T-helper 17 cell (primary cell): Measurements from ENCODE around the gene ATP6V1G1. TPM values are rescaled to one million over a fixed set of nuclear protein-coding genes. Genes with fewer than 3 reads are reported as not detected.
A peak's percentile ranks its signal among the peaks of the same experiment; 100 is the strongest.
"Not testable (repeated sequence)": the region's sequence is repeated elsewhere in the genome, so short reads cannot be mapped to it uniquely, and the experiment has no call there.

Experiments used
- ATAC-seq: fragments of 150-1000 bp; cut with Tn5 transposase; 2 replicates; pipeline ENCODE4 v1.10.0; 2021; ENCODE audit warnings: mild to moderate bottlenecking, moderate library complexity
- DNase-seq, 3 donors: peaks; one replicate each; pipeline versions ENCODE4 v3.0.0 to v3.0.0-alpha.2; 2020 to 2021
- H3K9me3 ChIP-seq: one replicate; pipeline ENCODE4 v1.7.0; 2013; ENCODE audit warnings: low read length, mild to moderate bottlenecking; ENCODE audit not compliant: control insufficient read depth, poor library complexity, severe bottlenecking
- H3K27ac Mint-ChIP-seq: one replicate; pipeline ENCODE4 v1.8.0; 2022; ENCODE audit warnings: mild to moderate bottlenecking, moderate library complexity, mixed read lengths
- H3K27me3 Mint-ChIP-seq: one replicate; pipeline ENCODE4 v1.8.0; 2022; ENCODE audit warnings: mixed read lengths
- H3K36me3 Mint-ChIP-seq: one replicate; pipeline ENCODE4 v1.8.0; 2022; ENCODE audit warnings: low read depth, mixed read lengths
- H3K4me1 Mint-ChIP-seq: one replicate; pipeline ENCODE4 v1.8.0; 2022; ENCODE audit warnings: mild to moderate bottlenecking, mixed read lengths
- H3K4me3 Mint-ChIP-seq: one replicate; pipeline ENCODE4 v1.8.0; 2022; ENCODE audit warnings: mild to moderate bottlenecking, moderate library complexity, mixed read lengths
- total RNA-seq, 4 donors: library from RNA in 2 of 4; stranded (reverse) in 2 of 4; gene quantifications; one replicate each; pipeline ENCODE4 v1.2.3 and lab custom pipeline; 2022 to 2026

Gene ATP6V1G1
- total RNA-seq, 2 donors from 2014 or later: 101 to 102 TPM

- DNase-seq (no peak), ATAC-seq (no peak)
- Mint-ChIP-seq H3K36me3 (peaks cover 2% of the 10 kb centered on the region), H3K4me3 (no peak overlapping the region), H3K27ac (no peak overlapping the region), H3K4me1 (peaks cover 2% of the 10 kb centered on the region), H3K27me3 (peaks cover 47% of the 10 kb centered on the region)
- H3K9me3 ChIP-seq: no peaks in the 10 kb centered on the region
Observed at GRCh38 chr9:114559830-114560513, 27.6 kb upstream of the ATP6V1G1 start.

DNA sequence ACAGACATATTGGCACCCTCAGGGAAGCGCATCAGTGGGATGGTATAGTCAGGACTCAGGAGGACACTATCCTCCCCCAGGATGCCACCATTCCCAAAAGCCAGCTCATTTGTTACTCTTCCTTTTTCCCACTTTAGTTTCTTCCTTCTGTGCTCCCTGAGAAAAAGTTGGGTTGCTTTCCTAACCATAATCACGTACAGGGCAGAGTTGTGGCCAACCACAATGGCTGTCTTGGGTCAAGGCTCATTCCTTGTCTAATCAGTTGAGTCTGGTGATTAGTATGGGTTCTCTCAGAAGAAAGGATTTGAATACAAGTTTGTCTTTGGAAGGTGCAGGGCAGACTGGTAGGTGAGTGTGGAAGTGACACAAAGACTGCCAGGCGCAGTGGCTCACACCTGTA lies 26.6 kb upstream of the ATP6V1G1 start:
- no peak for DNase-seq
- Mint-ChIP-seq H3K27ac (no peak overlapping the region), H3K4me3 (no peak overlapping the region), H3K36me3 (peaks cover 2% of the 10 kb centered on the region), H3K4me1 (peaks cover 2% of the 10 kb centered on the region), H3K27me3 (peaks cover 45% of the 10 kb centered on the region)
- no peak for ATAC-seq
- no peaks in the 10 kb centered on the region for H3K9me3 ChIP-seq

DNA sequence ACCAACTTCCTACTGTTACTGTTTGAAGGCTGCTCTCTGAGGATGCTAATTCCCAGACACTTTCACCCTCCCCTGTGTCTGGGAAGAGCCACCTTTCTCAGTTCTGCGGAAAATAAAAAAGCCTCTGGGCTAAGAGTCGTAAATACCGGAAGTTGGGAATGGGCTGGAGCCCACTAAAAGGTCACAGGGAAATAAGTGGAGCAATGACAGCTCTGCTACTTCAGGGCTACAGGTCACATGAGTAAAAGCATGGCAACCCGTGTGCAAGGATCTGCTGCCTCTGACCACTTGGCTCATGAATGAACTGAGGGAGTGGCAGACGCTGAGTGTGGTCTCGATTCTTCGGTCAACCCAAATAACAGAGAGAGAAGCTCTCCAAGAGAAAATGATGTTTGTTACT lies 25.8 kb upstream of the ATP6V1G1 start:
- no peaks in the 10 kb centered on the region for H3K36me3 Mint-ChIP-seq
- no peak overlapping the region for H3K4me3 Mint-ChIP-seq
- no peaks in the 10 kb centered on the region for H3K9me3 ChIP-seq
- H3K4me1 Mint-ChIP-seq: peaks cover 2% of the 10 kb centered on the region
- no peak overlapping the region for H3K27ac Mint-ChIP-seq
- ATAC-seq (no peak), DNase-seq (no peak)
- peaks cover 49% of the 10 kb centered on the region for H3K27me3 Mint-ChIP-seq

- H3K4me1 Mint-ChIP-seq: peaks cover 2% of the 10 kb centered on the region
- ATAC-seq (no peak), DNase-seq (no peak)
- H3K36me3 Mint-ChIP-seq: no peaks in the 10 kb centered on the region
- no peak overlapping the region for H3K4me3 Mint-ChIP-seq
- no peak overlapping the region for H3K27ac Mint-ChIP-seq
- peaks cover 39% of the 10 kb centered on the region for H3K27me3 Mint-ChIP-seq
- H3K9me3 ChIP-seq: no peaks in the 10 kb centered on the region
Observed at GRCh38 chr9:114565204-114565603, 22.4 kb upstream of the ATP6V1G1 start.

- Mint-ChIP-seq H3K27ac (no peak overlapping the region), H3K36me3 (no peaks in the 10 kb centered on the region), H3K27me3 (peaks cover 7% of the 10 kb centered on the region), H3K4me3 (no peak overlapping the region), H3K4me1 (no peaks in the 10 kb centered on the region)
- ATAC-seq (no peak), DNase-seq (no peak)
- H3K9me3 ChIP-seq: no peaks in the 10 kb centered on the region
Observed at GRCh38 chr9:114570742-114571141, 16.8 kb upstream of the ATP6V1G1 start.

- H3K4me1 Mint-ChIP-seq: peaks cover 2% of the 10 kb centered on the region
- DNase-seq: no peak
- H3K4me3 Mint-ChIP-seq: no peak overlapping the region
- H3K36me3 Mint-ChIP-seq: peaks cover 2% of the 10 kb centered on the region
- peaks cover under 1% of the 10 kb centered on the region for H3K27me3 Mint-ChIP-seq
- ATAC-seq: no peak
- H3K27ac Mint-ChIP-seq: no peak overlapping the region
- H3K9me3 ChIP-seq: no peaks in the 10 kb centered on the region
Observed at GRCh38 chr9:114571391-114571790, 16.2 kb upstream of the ATP6V1G1 start.

DNA sequence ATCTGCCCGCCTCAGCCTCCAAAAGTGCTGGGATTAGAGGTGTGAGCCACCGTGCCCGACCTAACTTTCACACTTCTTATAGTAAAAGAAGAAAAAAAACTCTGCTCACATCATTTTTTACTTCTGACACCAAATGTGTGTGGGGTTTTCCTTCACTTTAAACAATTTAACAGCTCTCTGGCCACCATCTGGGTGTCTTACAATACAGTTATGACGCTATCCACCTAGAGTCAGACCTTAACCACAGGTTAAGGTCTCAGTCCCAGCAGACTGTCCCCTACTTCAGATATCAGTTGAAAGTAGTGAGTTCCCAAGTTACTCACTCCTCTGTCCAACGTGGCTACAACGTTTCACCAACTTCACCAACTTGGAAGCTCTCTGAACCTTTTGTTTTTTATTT lies 15.4 kb upstream of the ATP6V1G1 start:
- no peak overlapping the region for H3K4me3 Mint-ChIP-seq
- ATAC-seq: no peak

GRCh38 chr9:114574438-114574837 lies 13.1 kb upstream of the ATP6V1G1 start:
- DNase-seq (no peak), ATAC-seq (no peak)
- no peaks in the 10 kb centered on the region for H3K27me3 Mint-ChIP-seq
- H3K27ac Mint-ChIP-seq: peak overlapping the region; percentile 37
- no peaks in the 10 kb centered on the region for H3K9me3 ChIP-seq
- peaks cover 2% of the 10 kb centered on the region for H3K4me1 Mint-ChIP-seq
- peaks cover 2% of the 10 kb centered on the region for H3K36me3 Mint-ChIP-seq
- no peak overlapping the region for H3K4me3 Mint-ChIP-seq

More for the DNA sequence above, 15.4 kb upstream of the ATP6V1G1 start:
- H3K27ac Mint-ChIP-seq: no peak overlapping the region
- DNase-seq: no peak
- H3K4me1 Mint-ChIP-seq: peaks cover 2% of the 10 kb centered on the region
- peaks cover 2% of the 10 kb centered on the region for H3K36me3 Mint-ChIP-seq
- no peaks in the 10 kb centered on the region for H3K9me3 ChIP-seq
- H3K27me3 Mint-ChIP-seq: no peaks in the 10 kb centered on the region

GRCh38 chr9:114576779-114577178 lies 10.8 kb upstream of the ATP6V1G1 start:
- H3K36me3 Mint-ChIP-seq, H3K4me1 Mint-ChIP-seq, DNase-seq, H3K4me3 Mint-ChIP-seq, ATAC-seq, H3K27ac Mint-ChIP-seq, H3K27me3 Mint-ChIP-seq, H3K9me3 ChIP-seq: not testable (repeated sequence)

- not testable (repeated sequence) for ATAC-seq, H3K27me3 Mint-ChIP-seq, H3K36me3 Mint-ChIP-seq, DNase-seq, H3K27ac Mint-ChIP-seq, H3K4me1 Mint-ChIP-seq, H3K4me3 Mint-ChIP-seq, H3K9me3 ChIP-seq
Observed at GRCh38 chr9:114578134-114578533, 9.4 kb upstream of the ATP6V1G1 start.

DNA sequence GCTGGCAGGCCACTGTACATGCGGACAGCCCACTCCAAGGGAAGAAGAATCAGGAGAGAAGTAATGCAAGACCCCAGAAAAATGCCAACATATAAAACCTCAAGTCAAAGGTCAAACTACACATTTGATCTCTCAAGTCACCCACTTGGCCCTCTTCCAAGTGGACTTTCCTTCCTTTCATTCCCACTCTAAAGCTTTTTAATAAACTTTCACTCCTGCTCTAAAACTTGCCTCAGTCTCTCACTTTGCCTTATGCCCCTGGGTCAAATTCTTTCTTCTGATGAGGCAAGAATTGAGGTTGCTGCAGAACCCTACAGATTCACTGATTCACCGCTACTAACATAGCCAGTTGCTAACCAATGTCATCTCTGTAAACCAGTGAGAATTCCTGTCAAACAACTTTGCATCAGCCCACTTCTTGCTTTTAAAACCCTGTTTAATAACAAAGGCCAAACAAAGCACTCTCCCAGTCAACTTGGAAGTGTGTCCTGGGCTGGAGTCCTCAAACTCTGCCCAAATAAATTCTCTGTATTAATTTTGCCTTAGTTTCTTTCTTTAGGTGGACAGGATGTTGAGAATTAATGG lies 6.9 kb upstream of the ATP6V1G1 start:
- ATAC-seq (no peak), DNase-seq (no peak)
- peaks cover 2% of the 10 kb centered on the region for H3K36me3 Mint-ChIP-seq
- H3K9me3 ChIP-seq: no peaks in the 10 kb centered on the region
- peak overlapping the region; percentile 21 for H3K4me3 Mint-ChIP-seq
- H3K27me3 Mint-ChIP-seq: peaks cover 6% of the 10 kb centered on the region
- H3K4me1 Mint-ChIP-seq: peaks cover 2% of the 10 kb centered on the region
- peak overlapping the region; percentile 10 for H3K27ac Mint-ChIP-seq

DNA sequence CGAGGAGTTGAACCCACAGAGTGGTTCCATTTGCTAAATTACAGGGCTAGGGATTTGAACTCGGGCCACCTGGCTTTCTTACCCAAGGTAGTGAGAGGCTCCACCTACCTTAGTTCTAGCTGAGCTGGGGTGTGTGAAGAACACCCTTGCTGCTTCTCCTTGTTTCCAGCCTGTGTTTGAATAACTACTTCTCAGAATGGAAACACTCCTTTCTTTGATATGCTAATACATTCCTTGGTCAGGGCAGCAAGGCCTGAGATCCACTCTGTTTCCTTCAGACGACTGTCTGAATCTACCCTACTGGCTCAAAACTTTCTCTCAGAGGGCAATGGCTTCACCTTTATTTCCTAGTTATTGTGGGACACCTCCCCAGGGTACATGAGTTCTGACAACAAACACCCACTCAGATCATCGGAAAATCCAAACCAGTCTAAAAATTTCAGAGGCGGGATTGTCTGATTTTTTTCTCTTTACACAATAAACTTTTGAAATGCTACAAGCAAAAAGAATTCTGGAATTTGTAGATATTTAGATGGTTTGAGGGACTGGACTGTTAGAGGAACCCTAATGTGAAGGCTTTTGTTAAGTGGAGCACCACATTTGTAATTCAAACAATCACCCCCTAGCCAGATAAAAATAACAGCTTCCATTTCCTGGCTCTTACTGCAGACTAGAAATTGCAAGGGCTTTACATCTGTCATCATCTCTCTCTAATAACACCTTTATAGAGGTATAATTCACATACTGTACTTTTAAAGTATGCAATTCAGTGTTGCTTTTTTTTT lies 4.0 kb upstream of the ATP6V1G1 start:
- Mint-ChIP-seq H3K4me1 (peaks cover 13% of the 10 kb centered on the region), H3K4me3 (no peak overlapping the region), H3K36me3 (peaks cover 6% of the 10 kb centered on the region), H3K27ac (no peak overlapping the region), H3K27me3 (peaks cover 6% of the 10 kb centered on the region)
- no peak for DNase-seq
- no peak for ATAC-seq
- no peaks in the 10 kb centered on the region for H3K9me3 ChIP-seq

GRCh38 chr9:114588210-114588609 lies 641 bp downstream of the ATP6V1G1 start:
- no peak for DNase-seq
- H3K9me3 ChIP-seq: no peaks in the 10 kb centered on the region
- peaks cover 9% of the 10 kb centered on the region for H3K36me3 Mint-ChIP-seq

More at GRCh38 chr9:114588210-114588609, 641 bp downstream of the ATP6V1G1 start:
- peak overlapping the region; percentile 100 for H3K27ac Mint-ChIP-seq
- H3K27me3 Mint-ChIP-seq: no peaks in the 10 kb centered on the region
- peaks cover 49% of the 10 kb centered on the region for H3K4me1 Mint-ChIP-seq
- H3K4me3 Mint-ChIP-seq: peak overlapping the region; percentile 99
- ATAC-seq: no peak
